GM18909 (cell line): ENCODE results near the gene CEP95.
"Not testable (repeated sequence)": the region's sequence is repeated elsewhere in the genome, so short reads cannot be mapped to it uniquely, and the experiment has no call there.

Source experiments
- ATAC-seq: cut with Tn5 transposase; IDR thresholded peaks from one replicate; pipeline ENCODE4 v1.9.1; 2021; ENCODE audit warnings: mild to moderate bottlenecking; ENCODE audit not compliant: unreplicated experiment, poor library complexity

The CEP95 gene

GRCh38 chr17:64564098-64564497, 57.3 kb downstream of the CEP95 start:
- ATAC-seq: no peak

- no peak for ATAC-seq
Observed at GRCh38 chr17:64565563-64565962, 58.8 kb downstream of the CEP95 start.

- ATAC-seq: no peak
Observed at GRCh38 chr17:64571746-64572145, 65.0 kb downstream of the CEP95 start.

GRCh38 chr17:64572682-64573154, 65.9 kb downstream of the CEP95 start:
- no peak for ATAC-seq

GRCh38 chr17:64573214-64573613, 66.4 kb downstream of the CEP95 start:
- ATAC-seq: no peak

GRCh38 chr17:64574646-64575045, 67.9 kb downstream of the CEP95 start:
- no peak for ATAC-seq

GRCh38 chr17:64575431-64575830, 68.7 kb downstream of the CEP95 start:
- ATAC-seq: no peak

GRCh38 chr17:64577025-64577424, 70.2 kb downstream of the CEP95 start:
- ATAC-seq: not testable (repeated sequence)

- ATAC-seq: no peak
Observed at GRCh38 chr17:64579917-64580316, 73.1 kb downstream of the CEP95 start.

GRCh38 chr17:64580384-64581315, 73.9 kb downstream of the CEP95 start:
- ATAC-seq: no peak

- ATAC-seq: no peak
Observed at GRCh38 chr17:64583038-64583437, 76.3 kb downstream of the CEP95 start.

- ATAC-seq: no peak
Observed at GRCh38 chr17:64585146-64585545, 78.4 kb downstream of the CEP95 start.
